Peyer's patch (tissue), 4 donors: Measurements from ENCODE around the gene NANOS2.

Experiments used
- CTCF ChIP-seq, 6 experiments: fragments of 450-650 bp in 4 of 6; fragments of 200-600 bp in 2 of 6; sonication (generic) in 1 of 6; IDR thresholded peaks; one replicate each; pipeline ENCODE4 v1.5.1; 2017 to 2019; ENCODE audit warnings: antibody characterized with exemption in 6 of 6, mild to moderate bottlenecking in 3 of 6, moderate library complexity in 1 of 6
- POLR2A ChIP-seq, 2 donors: fragments of 450-650 bp; IDR thresholded peaks; one replicate each; pipeline ENCODE4 v1.5.1; 2017; ENCODE audit warnings: antibody characterized with exemption in 2 of 2, mild to moderate bottlenecking in 2 of 2, moderate library complexity in 2 of 2

GRCh38 chr19:45939792-45940514 lies 25.4 kb upstream of the NANOS2 start:
- no peak for TF ChIP-seq CTCF (IDR thresholded peaks at IDR 0.05)
- no peak for TF ChIP-seq POLR2A (IDR thresholded peaks at IDR 0.05)
